T47D (cell line): ENCODE data around the gene BCORL1.
A peak's percentile ranks its signal among the peaks of the same experiment; 100 is the strongest.

Experiments
- DNase-seq, 2 experiments: peaks; one replicate each; pipeline versions ENCODE4 v3.0.0 to v3.0.0-alpha.2; 2011 to 2012; ENCODE audit warnings: low read depth in 1 of 2, low spot score in 1 of 2
- JUND ChIP-seq: IDR thresholded peaks from 2 replicates; pipeline ENCODE4 v1.6.1; 2012; ENCODE audit warnings: low read depth
- in situ Hi-C: cut with HindIII; loops from 2 replicates; pipeline ENCODE4 v1.10.0; 2016; ENCODE audit warnings: low sequenced_read_pairs, low pct_unique_long_range_greater_than_20kb

The BCORL1 gene

GRCh38 chrX:129954804-129955203 lies 27.6 kb upstream of the BCORL1 start:
- in situ Hi-C loops: no loop called here
- no peak for DNase-seq
- no peak for TF ChIP-seq JUND

- in situ Hi-C loops: no loop called here
- TF ChIP-seq JUND: no peak
- DNase-seq: no peak
Measured at GRCh38 chrX:129955682-129956081, 26.8 kb upstream of the BCORL1 start.

GRCh38 chrX:129956145-129956544 lies 26.3 kb upstream of the BCORL1 start:
- no peak for DNase-seq
- in situ Hi-C loops: no loop called here
- no peak for TF ChIP-seq JUND

- no peak for DNase-seq
- in situ Hi-C loops: no loop called here
- TF ChIP-seq JUND: no peak
Measured at GRCh38 chrX:129956765-129957164, 25.7 kb upstream of the BCORL1 start.

- in situ Hi-C loops: no loop called here
- DNase-seq: peak in 1 of 2 experiments; percentile 53
- no peak for TF ChIP-seq JUND
Measured at GRCh38 chrX:129957241-129958082, 25.0 kb upstream of the BCORL1 start.

GRCh38 chrX:129958083-129958465 lies 24.4 kb upstream of the BCORL1 start:
- in situ Hi-C loops: no loop called here
- TF ChIP-seq JUND: no peak
- DNase-seq: no peak

- TF ChIP-seq JUND: no peak
- in situ Hi-C loops: no loop called here
- no peak for DNase-seq
Measured at GRCh38 chrX:129958814-129959492, 23.5 kb upstream of the BCORL1 start.

GRCh38 chrX:129959493-129959832 lies 23.0 kb upstream of the BCORL1 start:
- no peak for TF ChIP-seq JUND
- in situ Hi-C loops: no loop called here
- DNase-seq: no peak

GRCh38 chrX:129961180-129962083 lies 21.0 kb upstream of the BCORL1 start:
- DNase-seq: peak in 1 of 2 experiments; percentile 72
- in situ Hi-C loops: no loop called here
- TF ChIP-seq JUND: no peak

GRCh38 chrX:129963729-129964128 lies 18.7 kb upstream of the BCORL1 start:
- DNase-seq: no peak
- no peak for TF ChIP-seq JUND
- in situ Hi-C loops: no loop called here

- no peak for DNase-seq
- TF ChIP-seq JUND: no peak
- in situ Hi-C loops: no loop called here
Measured at GRCh38 chrX:129965166-129965565, 17.3 kb upstream of the BCORL1 start.

GRCh38 chrX:129968968-129969367 lies 13.5 kb upstream of the BCORL1 start:
- in situ Hi-C loops: no loop called here
- DNase-seq: no peak
- TF ChIP-seq JUND: no peak
